Measurements from ENCODE around the gene NRIP2. TPM values are rescaled to one million over a fixed set of nuclear protein-coding genes. Genes with fewer than 3 reads are reported as not detected.

NRIP2 gene
- total and polyA plus RNA-seq, 10 of the 15 experiments (the other 5 are each of a cell fraction or from before 2014, with no cell fraction given): 0.04 to 0.83 (median 0.42) TPM; not detected in 7

DNA sequence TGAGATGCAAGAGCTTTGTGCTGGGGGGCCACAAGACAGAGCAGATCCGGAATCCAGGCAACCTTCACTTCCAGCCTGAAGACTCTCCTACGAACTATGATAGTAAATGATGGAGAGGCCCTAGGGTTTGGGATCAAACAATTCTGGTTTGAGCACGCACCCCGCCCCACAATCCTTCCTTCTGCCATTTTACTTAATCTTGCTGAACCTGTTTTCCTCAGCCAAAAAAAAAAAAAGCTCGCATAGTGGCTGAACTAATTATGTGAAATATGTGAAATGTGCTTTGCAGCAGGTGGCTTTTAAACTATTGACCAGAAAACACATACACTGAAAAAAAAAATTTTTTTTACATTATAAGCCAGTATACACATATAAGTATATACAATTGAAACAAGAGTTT lies 23.0 kb downstream of the NRIP2 start:
- FAIRE-seq: no peak
- intact Hi-C loops (cut with micrococcal nuclease; ENCODE audit: unreplicated experiment): loop anchor here (1.0 to 2.0 kb wide), 2 partner anchors 16 to 65 kb away; partner anchors contain the start of genes FOXM1 and RHNO1

More for the DNA sequence above, 23.0 kb downstream of the NRIP2 start:
- TF ChIP-seq ZNF687 (IDR thresholded peaks at IDR 0.05): no peak
- TF ChIP-seq POU2F2 (IDR thresholded peaks at IDR 0.05; ENCODE audit: borderline replicate concordance, low read depth, low read length): no peak
- no peak for TF ChIP-seq CREM (IDR thresholded peaks at IDR 0.05; ENCODE audit: low read depth)
- TF ChIP-seq TARDBP (IDR thresholded peaks at IDR 0.05; ENCODE audit: borderline replicate concordance): no peak
- no peak for TF ChIP-seq MYB (IDR thresholded peaks at IDR 0.05; ENCODE audit: borderline replicate concordance, low read depth, low read length)
- TF ChIP-seq RFX5 (IDR thresholded peaks at IDR 0.05; ENCODE audit: low read depth, low read length): no peak
- TF ChIP-seq SP1 (IDR thresholded peaks at IDR 0.05; ENCODE audit: low read depth, low read length): no peak
- no peak for TF ChIP-seq EED (IDR thresholded peaks at IDR 0.05; ENCODE audit: low read depth)
- TF ChIP-seq ZNF274 (IDR thresholded peaks at IDR 0.05; ENCODE audit: insufficient read depth, insufficient read length): no peak
- TF ChIP-seq, protein P1, sequence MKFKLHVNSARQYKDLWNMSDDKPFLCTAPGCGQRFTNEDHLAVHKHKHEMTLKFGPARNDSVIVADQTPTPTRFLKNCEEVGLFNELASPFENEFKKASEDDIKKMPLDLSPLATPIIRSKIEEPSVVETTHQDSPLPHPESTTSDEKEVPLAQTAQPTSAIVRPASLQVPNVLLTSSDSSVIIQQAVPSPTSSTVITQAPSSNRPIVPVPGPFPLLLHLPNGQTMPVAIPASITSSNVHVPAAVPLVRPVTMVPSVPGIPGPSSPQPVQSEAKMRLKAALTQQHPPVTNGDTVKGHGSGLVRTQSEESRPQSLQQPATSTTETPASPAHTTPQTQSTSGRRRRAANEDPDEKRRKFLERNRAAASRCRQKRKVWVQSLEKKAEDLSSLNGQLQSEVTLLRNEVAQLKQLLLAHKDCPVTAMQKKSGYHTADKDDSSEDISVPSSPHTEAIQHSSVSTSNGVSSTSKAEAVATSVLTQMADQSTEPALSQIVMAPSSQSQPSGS (IDR thresholded peaks at IDR 0.05; ENCODE audit: low read length): no peak
- TF ChIP-seq SUZ12 (IDR thresholded peaks at IDR 0.05; ENCODE audit: unreplicated experiment): no peak
- TF ChIP-seq, protein P2, sequence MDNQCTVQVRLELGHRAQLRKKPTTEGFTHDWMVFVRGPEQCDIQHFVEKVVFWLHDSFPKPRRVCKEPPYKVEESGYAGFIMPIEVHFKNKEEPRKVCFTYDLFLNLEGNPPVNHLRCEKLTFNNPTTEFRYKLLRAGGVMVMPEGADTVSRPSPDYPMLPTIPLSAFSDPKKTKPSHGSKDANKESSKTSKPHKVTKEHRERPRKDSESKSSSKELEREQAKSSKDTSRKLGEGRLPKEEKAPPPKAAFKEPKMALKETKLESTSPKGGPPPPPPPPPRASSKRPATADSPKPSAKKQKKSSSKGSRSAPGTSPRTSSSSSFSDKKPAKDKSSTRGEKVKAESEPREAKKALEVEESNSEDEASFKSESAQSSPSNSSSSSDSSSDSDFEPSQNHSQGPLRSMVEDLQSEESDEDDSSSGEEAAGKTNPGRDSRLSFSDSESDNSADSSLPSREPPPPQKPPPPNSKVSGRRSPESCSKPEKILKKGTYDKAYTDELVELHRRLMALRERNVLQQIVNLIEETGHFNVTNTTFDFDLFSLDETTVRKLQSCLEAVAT (IDR thresholded peaks at IDR 0.05): no peak; the same call in 1 of the 2 replicates
- no peak for TF ChIP-seq RB1 (IDR thresholded peaks at IDR 0.05; ENCODE audit: borderline replicate concordance)
- no peak for TF ChIP-seq IKZF2 (IDR thresholded peaks at IDR 0.05)
- peak overlapping the region; percentile 83 for H3K4me2 ChIP-seq (ENCODE audit: control insufficient read depth, insufficient read depth)
- H4K20me1 ChIP-seq (ENCODE audit: control insufficient read depth, insufficient read depth): no peaks in the 10 kb centered on the region
- ChIA-PET CTCF (interaction anchor here (0.7 to 3.9 kb wide), 3 partner anchors 13 to 17 kb away, joined by 3 to 25 read pairs (median 17); partner anchors contain the start of gene FKBP4), SMC1A (ENCODE audit: uncharacterized antibody, unreplicated experiment) (no interaction called here), POLR2A (interaction anchor here (1.5 to 1.7 kb wide), 2 partner anchors 15 to 17 kb away, joined by 4 to 6 read pairs; partner anchors contain the start of gene FKBP4), RAD21 (ENCODE audit: unreplicated experiment) (interaction anchor here (1.0 kb wide), 1 partner anchor 17 kb away, joined by 3 read pairs; the partner anchor contains the start of gene FKBP4)
- TSS peak; percentile 81 for BruUV-seq (replicated peaks)
- peak overlapping the region; percentile 57; the same call in 1 of the 2 replicates for H3K9ac ChIP-seq (ENCODE audit: control insufficient read depth, insufficient read depth, low read length)
- in situ Hi-C loops (cut with MboI): no loop called here
- peak overlapping the region; percentile 74 for H3K4me3 ChIP-seq
- ATAC-seq (no peak), DNase-seq (ENCODE audit: low read depth, low spot score) (no peak)
- H3K79me2 ChIP-seq (ENCODE audit: control insufficient read depth, insufficient read depth, low read length): peaks cover 18% of the 10 kb centered on the region
- H3K4me1 ChIP-seq (ENCODE audit: control insufficient read depth, insufficient read depth, low read length): no peaks in the 10 kb centered on the region
- no peaks in the 10 kb centered on the region for H3K9me3 ChIP-seq (replicated peaks; ENCODE audit: control insufficient read depth, insufficient read depth, low read length)
- no peaks in the 10 kb centered on the region for H3K27me3 ChIP-seq (replicated peaks in 1 of 2; ENCODE audit: control insufficient read depth in 2 of 2, insufficient read depth in 2 of 2, low read length in 1 of 2)
- no peaks in the 10 kb centered on the region for H3K36me3 ChIP-seq (ENCODE audit: control insufficient read depth in 2 of 2, insufficient read depth in 2 of 2, low read length in 1 of 2)
- peak overlapping the region; percentile 72 for H3K27ac ChIP-seq (ENCODE audit: control insufficient read depth, insufficient read depth)
- 53% methylated on average over 5 of the region's 5 CpGs for WGBS (ENCODE audit: insufficient coverage, insufficient replicate concordance, low lambda C conversion rate, missing lambda C conversion rate)
- H2AFZ ChIP-seq (ENCODE audit: control insufficient read depth, low read depth, low read length): peak overlapping the region; percentile 71
